GM12872 (cell line): ENCODE results near the gene WBP2NL.

Experiments used
- CTCF ChIP-seq: IDR thresholded peaks from 3 replicates; pipeline ENCODE4 v1.5.1; 2011; ENCODE audit warnings: low read depth, mild to moderate bottlenecking, low read length, moderate library complexity; ENCODE audit not compliant: insufficient read depth

Gene WBP2NL

GRCh38 chr22:41964112-41964491, 34.5 kb upstream of the WBP2NL start:
- no peak for TF ChIP-seq CTCF

GRCh38 chr22:41966225-41966606, 32.4 kb upstream of the WBP2NL start:
- TF ChIP-seq CTCF, result no peak

GRCh38 chr22:41966607-41967240, 31.9 kb upstream of the WBP2NL start:
- TF ChIP-seq CTCF, result peak; percentile 61

GRCh38 chr22:41968601-41969000, 30.0 kb upstream of the WBP2NL start:
- no peak for TF ChIP-seq CTCF

GRCh38 chr22:41969110-41969646, 29.4 kb upstream of the WBP2NL start, which contains the start of gene SEPTIN3:
Gene SEPTIN3 (plus strand): TSS chr22:41969443. CDS start chr22:41971493, 2,050 bp downstream.
- no peak for TF ChIP-seq CTCF

GRCh38 chr22:41970601-41971000, 28.0 kb upstream of the WBP2NL start:
- TF ChIP-seq CTCF, result no peak

GRCh38 chr22:41971431-41971830, 27.2 kb upstream of the WBP2NL start:
- no peak for TF ChIP-seq CTCF
